HS-27A (cell line): Measurements from ENCODE around the gene TAL1.
"Not testable (repeated sequence)": the region's sequence is repeated elsewhere in the genome, so short reads cannot be mapped to it uniquely, and the experiment has no call there.

Experiments used
- DNase-seq: peaks from one replicate; pipeline ENCODE4 v3.0.0-alpha.2; 2012; ENCODE audit warnings: low read depth, missing footprints

Gene TAL1

DNA sequence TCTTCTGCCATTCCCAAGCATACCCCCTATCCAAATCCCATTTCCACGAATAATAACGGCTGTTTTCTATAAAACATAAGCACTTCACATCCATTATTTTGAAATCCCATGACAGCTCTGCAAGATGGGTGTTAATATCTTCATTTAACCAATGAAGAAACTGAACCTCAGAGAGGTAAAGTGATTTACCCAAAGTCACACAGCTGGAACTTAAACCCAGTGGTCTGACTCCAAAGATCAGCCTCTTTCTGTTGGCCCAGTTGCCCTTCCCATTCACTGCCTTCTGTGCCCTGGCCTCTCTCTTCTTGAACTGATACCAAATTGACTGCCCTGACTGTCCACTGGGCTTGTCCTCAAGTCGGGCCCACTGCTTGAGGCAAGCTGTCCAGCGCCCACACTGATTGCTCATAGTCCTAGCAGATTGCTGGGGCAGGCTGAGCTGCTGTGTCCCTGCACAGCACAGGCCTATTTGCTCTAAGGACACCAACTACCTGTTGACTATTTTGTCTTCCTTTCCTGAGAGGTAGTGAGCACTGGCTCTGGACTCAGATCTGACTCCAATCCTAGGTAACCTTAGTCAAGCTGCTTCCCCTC is 19.3 kb downstream of the TAL1 start:
- no peak for DNase-seq

DNA sequence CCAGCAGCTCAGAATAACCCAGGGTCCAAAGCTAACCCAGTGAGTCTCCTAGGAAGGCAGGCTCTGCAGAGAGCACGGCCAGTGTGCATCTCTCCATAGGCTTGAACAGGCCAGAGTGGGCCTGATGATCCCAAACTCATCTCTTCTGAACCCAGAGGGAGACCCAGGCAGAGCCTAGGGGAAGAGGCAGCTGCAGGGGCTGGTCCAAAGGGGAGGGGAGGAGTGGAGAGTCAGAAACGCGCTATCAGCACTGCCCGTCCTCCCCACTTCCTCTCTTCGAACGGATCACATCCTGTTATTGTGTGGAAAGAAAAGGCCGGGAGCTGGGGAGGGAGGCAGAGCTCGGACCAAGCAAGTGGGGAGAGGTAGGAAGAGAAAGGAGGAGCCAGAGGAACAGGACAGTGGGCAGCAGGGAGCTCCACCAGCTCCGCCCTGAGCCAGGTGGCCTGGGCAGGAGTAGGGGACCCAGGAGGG is 20.2 kb downstream of the TAL1 start:
- DNase-seq: no peak

DNA sequence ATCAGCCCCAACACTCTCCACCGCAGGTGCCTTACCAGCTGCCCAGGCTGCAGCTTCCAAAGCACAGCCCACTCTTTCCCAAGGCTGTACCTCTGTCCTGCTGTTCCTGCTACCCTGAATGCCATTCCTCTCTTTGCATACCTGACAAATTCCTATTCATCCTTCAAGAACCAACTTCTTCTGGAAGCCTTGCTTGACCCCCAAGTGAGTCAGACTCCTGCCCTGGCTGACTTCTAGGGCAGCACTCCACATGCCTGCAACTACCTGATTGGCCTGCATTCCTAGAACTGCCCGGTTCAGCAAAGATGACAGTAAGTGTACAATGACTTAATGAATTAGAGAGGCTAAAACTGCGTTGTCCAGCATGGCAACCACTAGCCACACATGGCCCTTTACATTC is 21.4 kb downstream of the TAL1 start:
- no peak for DNase-seq

DNA sequence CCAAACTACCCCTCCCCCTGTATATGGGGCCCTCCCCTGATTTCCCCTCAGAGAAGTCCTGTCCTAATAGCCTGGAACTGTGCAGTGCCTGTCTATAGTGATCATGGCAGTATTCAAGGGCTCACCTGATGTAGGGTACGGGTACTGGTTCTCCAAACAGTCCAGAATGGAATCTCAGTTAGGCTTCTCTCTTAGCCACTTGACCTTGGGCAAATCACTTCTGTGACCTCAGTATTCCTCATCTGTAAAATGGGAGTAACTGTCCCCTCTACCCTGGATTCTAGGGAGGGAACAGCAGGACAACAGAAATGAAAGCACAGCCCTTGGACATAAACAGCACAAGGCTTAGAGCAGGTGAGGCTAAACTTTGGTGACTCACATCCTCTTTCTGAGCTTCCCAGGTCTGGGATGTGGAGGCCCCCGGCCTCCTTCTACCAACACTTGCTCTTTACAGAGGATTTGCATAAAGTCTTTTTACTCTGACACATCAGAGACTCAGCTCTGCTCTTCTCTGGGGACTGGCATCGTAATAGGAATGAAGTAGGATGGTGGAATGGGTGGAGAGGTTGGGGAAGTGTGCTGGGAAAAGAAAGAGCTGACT is 22.2 kb downstream of the TAL1 start:
- no peak for DNase-seq

DNA sequence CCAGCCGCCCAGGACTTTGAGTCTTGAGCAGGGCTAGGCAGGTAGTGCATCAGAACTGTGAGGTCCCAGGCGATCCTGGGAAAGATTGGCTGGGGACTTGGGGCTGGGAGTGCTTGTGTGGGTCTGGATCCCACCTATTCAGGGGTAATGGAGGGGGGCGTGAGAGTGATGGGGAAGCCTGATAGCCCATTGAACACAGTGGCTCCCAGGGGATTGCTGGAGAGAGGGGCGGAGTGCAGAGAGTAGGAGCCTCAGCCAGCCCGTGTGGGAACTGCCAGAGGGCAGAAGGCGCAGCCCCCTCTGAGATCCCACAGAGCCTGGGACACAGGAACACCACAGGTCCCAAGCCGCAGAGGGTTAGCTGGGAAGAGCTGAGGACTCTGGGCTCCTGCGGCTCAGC is 22.9 kb downstream of the TAL1 start:
- no peak for DNase-seq

DNA sequence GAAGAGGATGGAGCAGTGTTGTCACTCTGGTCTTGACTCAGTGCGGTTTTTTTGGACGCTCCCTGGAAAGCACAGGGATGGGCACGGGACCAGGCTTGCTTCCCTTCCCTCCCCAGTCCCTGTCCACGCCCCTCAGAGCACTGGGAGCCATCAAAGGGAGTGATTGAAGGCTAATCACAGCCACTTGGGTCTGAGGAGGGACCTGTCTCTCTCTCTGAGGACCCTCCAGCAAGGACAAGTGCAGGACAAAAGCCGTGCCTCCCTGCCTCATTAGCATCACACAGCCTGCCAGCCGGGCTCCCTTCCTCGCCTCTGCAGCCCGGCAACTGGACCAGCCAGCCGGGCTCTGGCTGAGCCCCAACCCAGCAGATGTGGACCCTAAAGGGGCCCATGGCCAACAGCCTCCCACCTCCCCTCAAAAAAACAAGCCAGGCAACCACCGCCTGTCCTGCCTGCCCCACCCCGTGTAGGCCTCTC is 23.6 kb downstream of the TAL1 start:
- DNase-seq: no peak

DNA sequence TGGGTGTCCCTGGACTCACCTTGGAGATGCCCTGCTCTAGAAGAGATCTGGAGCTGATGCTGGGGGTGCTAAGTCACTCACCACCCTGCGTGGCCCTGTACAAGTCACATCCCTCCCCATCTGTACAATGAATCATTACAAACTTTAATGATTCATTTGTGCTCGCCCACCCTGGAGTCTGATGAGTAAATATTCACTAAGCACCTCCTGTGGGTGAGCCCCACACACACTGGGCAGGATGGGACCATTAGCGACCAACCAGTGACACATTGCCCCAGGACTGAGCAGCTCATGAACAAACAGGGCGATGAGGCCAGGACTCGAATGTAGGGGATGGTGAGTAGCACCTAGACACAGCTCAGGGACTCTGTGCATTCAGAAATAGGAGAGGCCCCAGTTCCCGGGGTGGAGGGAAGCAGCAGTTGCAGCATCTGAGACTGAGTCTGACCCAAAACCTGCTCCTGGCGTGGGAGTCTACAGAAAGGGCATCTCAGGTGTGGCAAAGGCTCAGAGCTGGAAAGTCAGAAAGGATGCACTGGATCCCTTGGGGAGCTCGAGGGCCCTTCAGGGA is 24.1 kb downstream of the TAL1 start:
- no peak for DNase-seq

DNA sequence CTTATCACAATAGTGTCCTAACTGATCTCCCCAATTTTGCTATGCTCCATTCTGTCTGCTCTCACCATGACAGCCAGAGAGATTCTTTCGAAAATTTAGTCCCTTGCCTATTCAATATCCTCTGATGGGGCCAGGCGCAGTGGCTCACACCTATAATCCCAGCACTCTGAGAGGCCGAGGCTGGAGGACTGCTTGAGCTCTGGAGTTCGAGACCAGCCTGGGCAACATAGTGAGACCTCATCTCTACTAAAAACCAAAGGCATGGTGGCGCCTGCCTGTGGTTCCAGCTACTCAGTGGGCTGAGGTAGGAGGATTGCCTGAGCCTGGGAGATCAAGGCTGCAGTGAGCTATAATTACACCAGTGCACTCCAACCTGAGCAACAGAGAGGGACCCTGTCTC is 26.1 kb downstream of the TAL1 start:
- DNase-seq: no peak

DNA sequence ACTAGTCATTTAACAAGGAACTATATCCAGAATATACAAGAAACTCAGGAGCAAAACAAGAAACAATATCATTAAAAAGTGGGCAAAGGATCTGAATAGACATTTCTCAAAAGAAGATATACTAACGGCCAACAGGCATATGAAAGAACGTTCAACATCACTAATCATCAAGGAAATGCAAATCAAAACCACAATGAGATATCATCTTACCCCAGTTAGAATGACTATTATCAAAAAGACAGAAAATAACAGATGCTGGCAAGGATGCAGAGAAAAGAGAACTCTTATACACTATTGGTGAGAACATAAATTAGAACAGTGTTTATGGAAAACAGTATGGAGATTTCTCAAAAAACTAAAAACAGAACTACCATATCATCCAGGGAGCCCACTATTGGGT is 28.5 kb downstream of the TAL1 start:
- not testable (repeated sequence) for DNase-seq

DNA sequence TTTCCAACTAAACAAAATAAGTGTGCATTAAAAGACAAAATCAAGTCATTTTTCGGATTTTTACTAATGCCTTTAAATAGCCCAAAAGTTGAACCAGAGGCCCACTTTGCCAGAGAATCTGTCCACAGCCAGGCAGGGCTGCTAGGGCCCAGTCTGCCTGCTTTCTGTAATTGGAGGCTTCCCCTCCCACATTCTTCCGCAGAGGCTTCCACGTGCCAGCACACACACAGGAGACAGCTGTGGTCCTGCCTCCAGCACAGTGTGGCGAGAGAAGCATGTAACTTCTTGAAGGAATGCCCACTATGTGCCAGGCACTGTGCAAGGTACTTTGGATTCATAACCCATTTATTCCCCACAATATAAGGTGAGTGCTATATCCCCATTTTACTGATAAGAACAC is 30.8 kb downstream of the TAL1 start:
- DNase-seq: no peak

DNA sequence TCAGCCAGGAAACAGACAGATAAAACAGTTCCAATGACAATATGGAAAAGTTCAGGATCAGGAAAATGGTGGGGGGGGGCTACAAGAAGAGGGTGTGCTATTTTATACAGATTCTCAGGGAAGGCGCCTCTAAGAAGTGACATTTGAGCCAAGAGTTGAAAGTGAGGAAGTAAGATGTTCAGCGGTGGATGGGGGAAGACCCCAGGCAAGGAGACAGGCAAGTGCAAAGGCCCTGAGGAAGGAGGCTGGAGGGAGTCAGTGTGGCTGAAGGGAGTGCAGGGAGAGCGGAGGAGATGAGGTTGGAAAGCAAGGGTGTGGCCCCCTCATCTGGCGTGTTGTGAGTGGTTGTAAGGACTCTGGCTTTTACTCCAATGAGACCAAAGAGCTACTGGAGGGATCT is 33.8 kb downstream of the TAL1 start:
- DNase-seq: no peak

DNA sequence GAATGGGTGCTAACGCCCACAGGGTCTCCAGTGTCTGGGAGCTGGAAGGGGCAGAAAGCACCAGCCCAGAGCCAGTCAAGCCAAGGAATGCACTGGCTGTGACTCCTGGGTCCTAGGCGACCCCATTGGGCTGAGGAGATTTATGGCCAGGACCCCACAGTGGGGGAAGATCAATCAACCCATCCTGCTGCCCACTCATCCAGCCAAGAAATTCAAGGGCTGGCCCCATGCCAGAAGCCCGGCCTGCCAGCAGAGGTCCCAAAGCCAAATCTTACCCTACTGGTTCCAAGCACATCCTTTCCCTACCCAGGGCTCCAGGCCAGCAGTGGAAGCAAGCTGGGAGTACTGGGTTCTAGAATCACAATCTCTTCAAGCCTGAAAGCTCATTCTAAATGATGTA is 35.4 kb downstream of the TAL1 start:
- no peak for DNase-seq

DNA sequence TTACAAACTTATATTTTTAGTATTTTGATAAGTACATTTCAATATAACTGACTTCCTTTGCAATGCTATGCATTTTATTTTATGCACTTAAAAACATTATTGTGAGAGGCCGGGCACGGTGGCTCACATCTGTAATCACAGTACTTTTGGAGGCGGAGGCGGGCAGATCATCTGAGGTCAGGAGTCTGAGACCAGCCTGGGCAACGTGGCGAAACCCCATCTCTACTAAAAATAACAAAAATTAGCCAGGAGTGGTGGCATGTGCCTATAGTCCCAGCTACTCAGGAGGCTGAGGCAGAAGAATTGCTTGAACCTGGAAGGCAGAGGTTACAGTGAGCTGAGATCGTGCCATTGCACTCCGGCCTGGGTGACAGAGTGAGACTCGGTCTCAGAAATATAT is 36.0 kb downstream of the TAL1 start:
- DNase-seq: not testable (repeated sequence)

DNA sequence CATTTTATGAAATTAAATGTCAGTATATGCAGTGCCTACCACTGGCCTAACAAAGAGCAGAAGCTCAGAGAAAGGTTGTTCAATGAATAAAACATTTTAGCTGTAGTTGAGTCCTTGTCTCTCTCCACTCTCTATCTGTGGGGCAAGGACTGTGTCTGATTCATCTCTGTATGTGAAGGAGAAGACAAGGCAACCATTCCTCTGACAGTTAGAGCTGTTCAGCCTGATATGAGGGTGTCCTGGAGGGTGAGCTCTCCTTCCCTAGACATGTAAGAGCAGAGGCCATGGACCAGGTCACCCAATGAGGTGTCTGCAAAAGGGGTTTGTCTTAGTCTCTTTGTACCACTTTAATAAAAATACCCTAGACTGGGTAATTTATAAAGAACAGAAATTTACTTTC is 37.7 kb downstream of the TAL1 start:
- DNase-seq: no peak

DNA sequence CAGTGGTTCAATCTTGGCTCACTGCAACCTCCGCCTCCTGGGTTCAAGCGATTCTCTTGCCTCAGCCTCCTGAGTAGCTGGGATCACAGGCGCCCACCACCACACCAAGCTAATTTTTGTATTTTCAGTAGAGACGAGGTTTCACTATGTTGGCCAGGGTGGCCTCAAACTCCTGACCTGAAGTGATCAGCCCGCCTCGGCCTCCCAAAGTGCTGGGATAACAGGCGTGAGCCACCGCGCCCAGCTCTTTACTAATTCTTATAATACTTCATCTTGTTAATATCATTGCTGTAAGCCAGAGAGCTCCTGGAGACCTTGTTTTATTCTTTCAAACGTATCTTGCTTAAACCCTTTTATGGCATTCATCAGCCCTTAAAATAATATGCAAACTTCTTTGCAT is 38.5 kb downstream of the TAL1 start:
- not testable (repeated sequence) for DNase-seq

DNA sequence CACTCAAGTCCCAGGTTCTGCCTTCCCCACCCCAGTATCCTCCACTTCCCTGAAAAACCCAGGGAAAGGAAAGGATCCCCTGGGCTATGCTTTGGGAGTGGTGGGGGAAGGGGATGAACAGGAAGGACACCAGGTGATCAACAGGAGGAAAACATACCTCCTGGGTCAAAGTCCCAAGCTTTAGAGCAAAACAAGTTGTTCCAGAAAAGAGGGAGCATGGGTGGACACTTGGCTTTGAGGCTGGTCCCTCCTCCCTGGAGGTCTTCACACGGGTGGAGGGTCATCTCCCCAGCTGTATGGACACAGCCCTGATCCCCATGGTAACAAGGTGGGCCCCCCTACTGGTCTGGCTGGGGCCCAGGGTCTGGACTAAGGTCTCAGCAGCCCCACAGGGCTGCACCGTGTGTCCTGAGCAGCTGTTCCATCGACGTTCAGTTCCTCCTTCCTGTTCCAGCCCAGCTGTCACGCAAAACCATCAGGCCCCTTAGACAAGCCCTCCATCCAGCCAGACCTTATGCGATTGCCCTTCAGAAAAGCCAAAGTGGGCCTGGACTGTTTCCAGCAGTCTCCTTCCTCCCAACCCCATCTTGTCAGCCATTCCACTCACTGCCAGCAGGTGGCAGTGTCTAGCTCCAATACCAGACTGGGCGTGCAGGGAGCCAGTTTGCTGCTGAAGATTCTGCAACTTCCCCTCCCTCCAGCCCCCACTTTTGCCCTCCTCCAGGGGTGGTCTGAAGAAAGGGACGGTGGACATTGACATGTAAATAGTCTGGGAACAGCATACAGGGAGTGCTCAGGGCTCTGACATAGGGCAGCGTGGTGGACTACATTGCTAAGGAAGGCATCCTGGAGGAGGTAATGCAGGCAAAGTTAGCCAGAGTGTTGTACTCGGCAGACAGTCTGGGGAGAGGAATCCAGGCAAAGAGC is 39.3 kb downstream of the TAL1 start:
- no peak for DNase-seq

DNA sequence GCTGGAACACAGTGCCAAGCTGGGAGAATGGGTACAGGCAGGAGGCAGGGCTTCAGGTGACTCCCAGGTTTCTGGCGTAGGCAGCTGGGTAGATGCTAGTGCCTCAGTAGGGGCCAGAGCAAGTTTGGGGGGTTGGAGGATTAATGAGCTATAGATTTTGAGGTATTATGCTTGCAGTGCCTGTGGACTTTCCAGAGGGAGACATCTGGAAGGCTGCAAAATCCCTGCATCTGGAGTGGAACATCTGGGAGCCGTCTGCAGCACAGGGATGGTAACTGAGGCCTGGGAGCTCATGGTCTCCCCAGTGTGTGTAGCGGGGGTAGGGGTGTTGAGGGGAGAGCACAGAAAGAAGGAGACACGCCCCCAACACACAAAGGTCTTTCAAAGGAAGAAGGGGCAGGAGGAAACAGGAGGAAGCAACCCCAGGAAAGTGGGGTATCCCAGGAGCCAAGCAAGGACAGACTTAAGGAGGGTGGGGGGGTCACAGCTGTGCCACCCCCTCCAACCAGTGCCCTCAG is 40.0 kb downstream of the TAL1 start:
- no peak for DNase-seq

DNA sequence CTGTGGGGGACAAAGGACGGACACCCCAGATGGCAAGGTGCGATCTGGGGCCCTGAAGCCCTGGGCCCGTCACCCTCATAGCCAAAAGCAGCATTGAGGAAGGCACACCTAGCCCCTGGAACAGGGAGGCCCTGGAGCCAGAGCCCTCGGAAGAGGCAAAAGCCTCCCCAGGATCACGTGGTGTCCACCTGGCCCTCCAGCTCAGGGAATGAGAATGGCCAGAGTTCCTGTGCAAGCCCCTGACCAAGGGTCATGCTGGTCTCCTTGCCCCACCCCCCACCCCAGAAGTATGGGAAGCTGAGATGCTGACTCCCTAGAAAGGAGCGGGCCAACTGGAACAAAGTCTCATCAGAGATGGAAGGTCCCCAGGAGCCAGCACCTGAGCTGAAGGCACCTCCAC is 41.2 kb downstream of the TAL1 start:
- DNase-seq: no peak

DNA sequence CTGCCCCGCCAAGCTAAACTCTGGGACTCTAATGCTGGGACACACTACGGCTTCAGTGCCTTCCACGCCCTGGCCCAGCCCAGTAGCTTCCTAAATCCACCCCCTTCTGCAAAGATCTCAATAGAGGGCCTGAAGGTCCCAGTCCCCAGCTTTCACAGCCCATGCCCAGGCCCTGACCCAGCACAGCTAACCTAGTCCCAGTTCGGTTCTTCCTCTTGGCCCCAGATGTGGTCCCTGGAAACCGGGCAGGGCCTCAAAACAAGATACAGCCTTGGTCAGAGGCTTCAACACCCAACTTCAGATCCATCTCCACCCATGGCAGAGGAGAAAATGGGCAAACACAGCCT is 41.5 kb downstream of the TAL1 start:
- no peak for DNase-seq

DNA sequence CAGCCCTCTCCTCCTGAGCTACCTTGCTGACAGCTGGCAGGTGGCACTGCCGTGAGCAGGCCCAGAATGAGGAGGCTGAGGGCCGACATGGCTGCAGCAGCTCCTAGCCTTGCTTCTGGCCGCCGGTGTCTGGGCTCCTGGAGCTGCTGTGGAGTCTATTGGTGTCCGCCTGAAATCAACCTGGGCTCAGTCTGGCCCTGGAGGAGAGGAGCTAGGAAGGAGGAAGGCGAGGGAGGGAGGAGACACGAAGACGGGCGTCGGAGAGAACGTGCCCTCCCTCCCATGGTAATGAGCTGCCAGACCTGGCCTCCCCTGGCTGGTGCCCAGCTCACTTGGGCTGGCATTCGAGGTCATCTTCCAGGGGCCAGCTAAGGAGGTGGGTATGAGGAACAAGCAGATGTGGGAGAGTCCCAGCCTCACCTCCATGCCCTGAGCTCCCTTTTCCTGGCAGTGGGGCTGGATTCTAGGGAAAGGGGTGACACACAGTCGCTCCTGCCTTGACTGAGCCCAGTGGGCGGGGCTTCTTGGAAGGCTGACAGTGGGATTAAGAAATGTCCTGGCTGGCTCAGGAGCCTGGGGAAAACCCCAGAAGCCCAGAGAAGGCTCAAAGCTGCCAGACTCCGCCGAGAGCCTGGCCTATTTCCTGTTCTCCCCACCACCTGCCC is 42.0 kb downstream of the TAL1 start, which contains the start of gene PDZK1IP1:
TSS of gene PDZK1IP1 (minus strand) at position 193 of the 665 bp plus-strand sequence. CDS start at position 89, 104 bp downstream.
- no peak for DNase-seq
